A549 (cell line): ENCODE data around the gene RBMY1B.
"Not testable (repeated sequence)": the region's sequence is repeated elsewhere in the genome, so short reads cannot be mapped to it uniquely, and the experiment has no call there.

Source experiments
- CTCF ChIP-seq: fragments of >200 bp; sonication (Bioruptor Twin); formaldehyde crosslinking; IDR thresholded peaks from 3 replicates; pipeline ENCODE4 v1.5.1; 2016
- KDM1A ChIP-seq: fragments of 200-600 bp; sonication (generic); IDR thresholded peaks from 2 replicates; pipeline ENCODE4 v1.6.1; 2016; ENCODE audit warnings: low read depth, mild to moderate bottlenecking
- KDM5A ChIP-seq: fragments of 200-600 bp; sonication (generic); IDR thresholded peaks from 2 replicates; pipeline ENCODE4 v1.6.1; 2016; ENCODE audit warnings: antibody characterized with exemption, mild to moderate bottlenecking
- POLR2AphosphoS2 ChIP-seq: conservative IDR thresholded peaks from 2 replicates; pipeline ENCODE4 v1.6.1; 2012; ENCODE audit warnings: low read length, improper control_type of control experiment, inconsistent platforms
- SMC3 ChIP-seq: fragments of >200 bp; sonication (Bioruptor Twin); formaldehyde crosslinking; IDR thresholded peaks from 3 replicates; pipeline ENCODE4 v1.6.1; 2018; ENCODE audit warnings: inconsistent platforms
- TF ChIP-seq, protein P1 (sequence below): fragments of 450-650 bp; IDR thresholded peaks from 2 replicates; pipeline ENCODE4 v1.6.1; 2014; ENCODE audit warnings: antibody characterized with exemption

GRCh38 chrY:21559316-21559984 lies 48.3 kb downstream of the RBMY1B start:
- TF ChIP-seq CTCF, POLR2AphosphoS2, SMC3, KDM5A, KDM1A: not testable (repeated sequence)
- TF ChIP-seq, protein P1, sequence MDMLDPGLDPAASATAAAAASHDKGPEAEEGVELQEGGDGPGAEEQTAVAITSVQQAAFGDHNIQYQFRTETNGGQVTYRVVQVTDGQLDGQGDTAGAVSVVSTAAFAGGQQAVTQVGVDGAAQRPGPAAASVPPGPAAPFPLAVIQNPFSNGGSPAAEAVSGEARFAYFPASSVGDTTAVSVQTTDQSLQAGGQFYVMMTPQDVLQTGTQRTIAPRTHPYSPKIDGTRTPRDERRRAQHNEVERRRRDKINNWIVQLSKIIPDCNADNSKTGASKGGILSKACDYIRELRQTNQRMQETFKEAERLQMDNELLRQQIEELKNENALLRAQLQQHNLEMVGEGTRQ = not testable (repeated sequence)
